Effector CD8-positive, alpha-beta T cell (primary cell): ENCODE results near the gene LIN9.

Source experiments
- DNase-seq: peaks from one replicate; lab custom pipeline; 2025; lab: John Stamatoyannopoulos, UW

Gene LIN9

DNA sequence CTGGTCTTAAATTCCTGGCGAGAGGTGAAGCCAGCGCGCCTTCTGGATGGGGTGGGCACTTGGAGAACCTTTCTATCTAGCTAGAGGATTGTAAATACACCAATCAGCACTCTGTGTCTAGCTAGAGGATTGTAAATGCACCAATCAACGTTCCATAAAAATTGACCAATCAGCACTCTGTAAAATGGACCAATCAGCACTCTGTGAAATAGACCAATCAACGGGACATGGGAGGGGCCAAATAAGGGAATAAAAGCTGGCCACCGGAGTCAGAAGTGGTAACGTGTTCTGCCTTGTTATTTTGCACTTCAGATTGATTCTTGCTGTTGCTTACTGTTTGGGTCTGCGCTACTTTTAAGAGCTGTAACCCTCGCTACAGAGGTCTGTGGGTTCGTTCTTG, 12.0 kb upstream of the LIN9 start:
- no peak for DNase-seq

DNA sequence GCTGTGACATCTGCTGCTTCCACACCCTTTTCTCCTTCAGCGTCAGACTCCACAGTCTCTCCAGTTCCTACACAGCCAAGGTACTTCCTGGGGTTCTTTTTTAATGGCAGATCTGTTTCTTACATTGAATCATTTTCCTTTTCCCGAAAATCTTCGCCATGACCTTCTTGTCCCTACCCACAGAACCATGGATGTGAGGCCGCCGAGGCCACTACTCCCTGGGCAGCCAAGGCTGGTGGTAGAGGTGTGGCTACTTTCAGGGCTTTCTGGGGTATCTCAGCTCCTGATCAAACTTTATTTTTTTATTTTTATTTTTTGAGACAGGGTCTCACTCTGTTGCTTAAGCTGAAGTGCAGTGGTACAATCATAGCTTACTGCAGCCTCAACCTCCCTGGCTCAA, 9.5 kb upstream of the LIN9 start:
- no peak for DNase-seq

GRCh38 chr1:226314055-226314454, 5.1 kb upstream of the LIN9 start:
- no peak for DNase-seq

GRCh38 chr1:226312065-226312464, 3.1 kb upstream of the LIN9 start:
- no peak for DNase-seq

DNA sequence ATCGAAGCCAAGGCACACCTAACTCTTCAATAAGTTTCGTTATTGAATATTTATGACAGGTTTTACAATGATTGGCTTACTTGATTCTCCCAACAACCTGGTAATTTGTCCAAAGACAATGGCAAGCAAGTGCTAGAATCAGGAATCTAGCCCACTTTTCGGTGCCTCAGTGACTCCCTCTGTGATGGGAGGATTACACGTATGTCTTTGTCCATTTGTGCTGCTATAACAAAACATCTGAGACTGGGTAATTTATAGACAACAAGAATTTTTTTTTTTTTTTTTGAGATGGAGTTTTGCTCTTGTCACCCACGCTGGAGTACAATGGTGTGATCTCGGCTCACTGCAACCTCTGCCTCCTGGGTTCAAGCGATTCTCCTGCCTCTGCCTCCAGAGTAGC, 2.4 kb upstream of the LIN9 start:
- no peak for DNase-seq

GRCh38 chr1:226310637-226311195, 1.8 kb upstream of the LIN9 start:
- no peak for DNase-seq

- DNase-seq = no peak
Measured at GRCh38 chr1:226310245-226310540, 1.2 kb upstream of the LIN9 start.

DNA sequence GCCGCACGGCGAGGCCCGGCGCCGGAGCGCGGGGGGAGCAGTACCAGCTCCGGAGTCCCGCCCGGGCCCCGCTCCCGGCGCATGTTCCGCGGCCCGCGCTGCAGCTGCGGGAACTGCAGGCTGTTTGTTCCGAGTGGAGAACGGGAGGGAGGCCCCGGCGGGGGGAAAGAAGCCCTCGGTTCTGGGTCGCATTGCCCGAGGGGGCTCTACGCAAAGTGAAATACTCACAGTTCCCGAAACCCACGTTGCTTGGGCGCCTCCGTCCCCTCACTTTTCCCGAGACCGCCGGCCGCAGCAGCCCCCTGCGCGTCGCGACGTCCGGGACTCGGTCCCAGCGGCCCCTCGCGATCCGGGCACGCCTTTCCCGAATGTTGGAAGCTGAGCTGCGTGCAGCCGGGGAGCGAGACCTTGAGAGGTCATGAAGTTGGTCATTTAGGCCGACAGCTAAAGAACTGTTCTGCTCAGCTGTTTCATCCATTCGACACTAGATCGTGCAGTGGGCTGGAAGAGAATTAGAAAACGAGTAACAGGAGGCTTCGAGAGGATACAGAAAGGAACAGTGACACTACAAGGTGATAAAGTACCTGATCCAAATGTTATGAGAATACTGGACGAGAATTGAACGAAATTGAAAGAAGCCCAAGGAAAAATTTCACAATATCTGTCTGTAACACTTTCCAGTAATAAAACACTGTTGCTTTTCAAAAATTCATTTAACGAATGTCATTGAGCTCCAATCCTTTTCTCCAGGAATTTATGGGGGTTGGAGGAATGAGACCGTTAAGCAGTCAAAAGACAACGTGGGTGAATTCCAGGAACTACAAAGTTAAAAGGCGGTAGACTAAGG, 657 bp upstream of the LIN9 start:
- DNase-seq = peak; percentile 52

DNA sequence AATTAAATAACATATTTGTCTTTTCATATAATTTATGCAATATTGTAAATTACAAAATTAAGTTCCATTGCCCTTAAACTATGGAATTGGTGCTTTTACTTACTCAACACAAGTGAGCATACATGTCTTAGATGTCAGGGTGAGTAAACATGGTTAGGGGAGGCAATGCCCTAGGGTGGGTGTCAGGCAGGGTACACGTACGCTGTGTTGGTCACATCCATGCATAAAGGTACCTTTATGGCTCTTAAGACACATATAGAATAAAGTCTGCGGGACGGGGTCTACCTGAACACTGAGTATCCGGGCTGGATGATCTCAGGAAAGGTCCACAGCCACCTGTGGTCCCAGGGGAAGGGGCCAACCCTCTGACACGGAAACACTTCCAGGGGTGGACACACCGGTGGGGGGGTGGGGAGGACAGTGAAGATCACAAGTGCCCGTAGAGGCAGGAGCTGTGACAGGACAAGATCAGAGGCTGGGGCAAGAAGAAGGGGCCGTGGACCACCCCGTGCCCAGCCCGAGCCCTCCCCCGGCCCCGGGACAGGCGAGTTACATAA, 720 bp downstream of the LIN9 start:
- no peak for DNase-seq

DNA sequence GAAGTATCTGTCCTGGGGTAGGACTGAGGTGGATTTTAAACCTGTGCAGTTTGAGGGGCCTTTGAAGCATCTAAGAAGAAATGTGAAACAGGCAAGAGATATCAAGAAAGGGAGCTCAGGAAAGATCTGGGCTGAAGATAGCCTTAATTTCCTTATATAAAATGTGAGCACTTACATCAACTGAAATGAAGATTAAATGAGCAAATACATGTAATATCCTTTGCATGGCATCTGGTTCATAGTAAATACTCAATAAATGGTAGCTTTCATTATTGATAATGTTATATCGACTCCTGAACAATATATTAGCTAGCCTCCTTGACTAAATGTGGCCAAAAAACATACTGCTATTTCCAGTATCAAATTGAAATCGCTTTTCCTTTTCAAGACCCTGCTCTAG, 2.5 kb downstream of the LIN9 start:
- no peak for DNase-seq

DNA sequence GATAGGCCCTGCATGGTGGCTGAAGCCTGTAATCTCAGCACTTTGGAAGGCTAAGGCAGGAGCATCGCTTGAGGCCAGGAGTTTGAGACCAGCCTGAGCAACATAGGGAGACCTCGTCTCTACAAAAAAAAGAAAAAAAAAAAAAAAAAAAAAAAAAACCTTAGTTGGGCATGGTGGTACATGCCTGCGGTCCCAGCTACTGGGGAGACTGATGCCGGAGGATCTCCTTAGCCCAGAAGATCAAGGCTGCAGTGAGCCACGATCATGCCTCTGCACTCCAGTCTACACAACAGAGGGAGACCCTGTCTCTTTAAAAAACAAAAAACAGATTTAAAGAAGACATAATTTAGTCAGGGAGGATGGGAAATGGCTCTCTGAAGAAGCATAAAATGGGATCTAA, 3.8 kb downstream of the LIN9 start:
- no peak for DNase-seq

DNA sequence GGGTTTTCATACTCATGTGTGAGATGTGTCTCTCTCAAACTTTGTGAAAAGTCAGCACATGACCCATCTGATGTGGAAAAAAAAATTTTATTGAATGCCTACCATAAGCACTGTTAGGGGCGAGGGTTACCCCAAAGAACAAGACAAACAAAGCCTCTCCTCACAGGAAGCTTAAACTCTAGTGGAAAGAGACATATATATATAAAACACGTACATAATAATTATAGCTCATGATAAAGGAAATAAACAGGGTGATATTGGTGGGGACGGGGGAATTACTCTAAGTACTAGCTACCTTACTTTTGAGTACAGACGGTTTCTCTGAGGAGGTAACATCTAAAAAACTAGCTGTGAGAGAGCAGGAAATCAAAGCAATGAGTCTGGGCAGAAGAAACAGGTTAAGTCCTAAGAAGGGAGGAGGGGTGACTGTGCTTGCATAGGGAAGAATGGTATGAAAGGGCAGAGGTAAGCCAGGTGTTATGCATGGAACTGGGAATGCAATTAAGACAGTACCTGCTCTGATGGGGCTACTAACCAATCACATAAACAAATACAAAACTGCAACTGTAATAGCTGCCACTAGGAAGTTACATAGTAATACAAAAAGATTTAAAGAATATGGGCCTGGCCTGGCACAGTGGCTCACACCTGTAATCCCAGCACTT, 4.5 kb downstream of the LIN9 start:
- no peak for DNase-seq

DNA sequence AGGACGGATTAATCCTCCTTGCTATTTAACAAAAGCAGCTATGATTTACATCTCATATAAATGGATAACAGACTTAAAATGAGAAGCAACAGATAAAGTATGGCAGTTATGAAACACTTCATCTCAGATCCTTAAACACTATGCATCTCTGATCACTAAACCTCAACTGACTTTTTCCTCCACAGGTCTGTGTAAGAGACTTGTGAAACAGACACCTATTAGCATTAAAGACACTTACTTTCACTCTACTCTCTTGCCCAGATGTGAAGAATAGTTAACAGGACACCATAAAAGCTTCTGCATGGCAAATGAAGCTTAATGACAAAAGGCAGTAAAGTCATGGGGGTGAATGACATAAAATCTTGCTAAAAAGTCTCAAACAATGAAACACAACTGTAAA, 6.2 kb downstream of the LIN9 start:
- no peak for DNase-seq

DNA sequence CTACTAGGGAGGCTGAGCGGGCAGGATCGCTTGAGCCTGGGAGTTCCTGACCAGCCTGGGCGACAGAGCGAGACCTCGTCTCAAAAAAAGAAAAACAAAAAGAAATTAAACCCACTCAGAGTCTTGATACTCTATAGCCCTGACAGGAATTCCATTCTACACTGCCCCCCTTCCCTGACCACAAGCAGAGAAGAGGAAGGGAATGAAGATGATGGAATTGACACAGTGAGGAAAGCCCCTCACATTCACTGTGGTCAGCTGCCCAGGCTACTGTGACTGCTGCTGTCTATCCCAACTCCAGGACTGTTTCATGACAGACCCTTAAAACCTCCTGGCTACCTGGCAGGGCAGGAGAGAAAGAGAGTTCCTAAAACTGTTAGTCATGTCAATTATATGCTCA, 12.1 kb downstream of the LIN9 start:
- DNase-seq = no peak

DNA sequence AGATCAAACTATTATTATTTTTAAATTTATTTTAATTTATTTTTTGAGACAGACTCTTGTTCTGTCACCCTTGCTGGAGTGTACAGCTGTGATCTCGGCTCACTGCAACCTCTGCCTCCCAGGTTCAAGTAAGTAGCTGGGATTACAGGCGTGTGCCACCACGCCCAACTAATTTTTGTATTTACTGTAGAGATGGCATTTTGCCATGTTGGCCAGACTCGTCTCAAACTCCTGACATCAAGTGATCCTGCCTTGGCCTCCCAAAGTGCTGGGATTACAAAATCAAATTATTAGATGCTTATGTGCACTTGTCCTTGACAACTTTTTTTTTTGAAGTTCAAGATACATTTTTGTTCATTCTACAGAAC, 15.4 kb downstream of the LIN9 start:
- no peak for DNase-seq

DNA sequence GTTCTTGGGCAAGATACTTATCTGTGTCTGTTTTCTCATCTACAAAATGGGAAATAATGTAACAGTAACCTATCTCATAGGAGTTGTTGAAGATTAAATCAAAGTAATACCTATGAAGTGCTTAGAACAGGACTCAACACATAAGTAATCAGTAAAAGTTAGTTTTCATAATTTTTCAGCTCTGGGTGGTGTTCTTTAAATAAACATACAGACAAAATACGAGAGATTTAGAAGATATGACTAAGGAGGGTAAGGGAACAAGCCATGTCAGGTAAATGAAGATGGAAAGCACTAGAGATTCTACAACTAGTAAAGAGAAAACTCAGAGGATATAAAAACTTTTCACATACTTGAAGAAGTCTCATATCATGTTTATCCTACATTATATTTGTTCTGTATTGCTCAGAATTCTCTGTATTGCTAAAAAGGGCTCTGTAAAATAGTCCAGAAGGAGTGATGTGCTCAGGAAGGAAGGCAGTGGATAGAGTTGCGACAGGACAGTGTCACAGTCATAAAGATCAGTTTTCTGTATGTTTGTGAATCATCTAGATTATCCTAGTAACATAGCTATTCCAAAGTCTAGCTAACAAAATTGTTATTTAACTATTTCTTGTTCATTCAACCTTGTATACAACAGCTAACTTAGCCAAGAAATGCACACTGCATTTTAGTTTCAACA, 16.0 kb downstream of the LIN9 start:
- no peak for DNase-seq

GRCh38 chr1:226287587-226287986, 21.4 kb downstream of the LIN9 start:
- DNase-seq = no peak

DNA sequence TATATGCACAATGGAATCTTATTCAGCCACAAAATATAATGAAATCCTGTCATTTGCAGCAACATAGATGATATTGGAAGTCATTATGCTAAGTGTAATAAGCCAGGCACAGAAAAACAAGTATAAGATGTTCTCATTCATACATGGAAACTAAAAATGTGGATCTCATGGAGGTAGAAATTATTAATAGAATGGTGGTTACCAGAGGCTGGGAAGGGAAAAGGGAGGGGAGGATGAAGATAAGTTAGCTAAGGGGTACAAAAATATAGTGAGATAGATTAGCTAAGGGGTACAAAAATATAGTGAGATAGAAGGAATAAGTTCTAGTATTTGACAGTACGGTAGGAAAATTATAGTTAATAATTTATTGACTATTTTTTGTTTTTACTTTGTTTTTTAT, 27.9 kb downstream of the LIN9 start:
- no peak for DNase-seq

DNA sequence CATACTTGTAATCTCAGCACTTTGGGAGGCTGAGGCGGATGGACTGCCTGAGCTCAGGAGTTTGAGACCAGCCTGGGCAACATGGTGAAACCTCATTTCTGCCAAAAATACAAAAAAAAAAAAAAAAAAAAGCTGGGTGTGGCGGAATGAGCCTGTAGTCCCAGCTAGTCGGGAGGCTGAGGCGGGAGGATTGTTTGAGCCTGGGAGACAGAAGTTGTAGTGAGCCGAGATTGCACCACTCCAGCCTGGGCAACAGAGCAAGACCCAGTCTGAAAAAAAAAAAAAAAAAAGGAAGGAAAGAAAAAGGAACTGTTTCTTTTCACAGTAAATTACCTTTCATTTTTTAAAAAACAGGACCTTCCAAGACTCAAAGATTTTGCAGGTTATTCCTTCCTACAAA, 29.5 kb downstream of the LIN9 start:
- no peak for DNase-seq

- DNase-seq = no peak
Measured at GRCh38 chr1:226277897-226278296, 31.1 kb downstream of the LIN9 start.

- DNase-seq = no peak
Measured at GRCh38 chr1:226276987-226277386, 32.0 kb downstream of the LIN9 start.

DNA sequence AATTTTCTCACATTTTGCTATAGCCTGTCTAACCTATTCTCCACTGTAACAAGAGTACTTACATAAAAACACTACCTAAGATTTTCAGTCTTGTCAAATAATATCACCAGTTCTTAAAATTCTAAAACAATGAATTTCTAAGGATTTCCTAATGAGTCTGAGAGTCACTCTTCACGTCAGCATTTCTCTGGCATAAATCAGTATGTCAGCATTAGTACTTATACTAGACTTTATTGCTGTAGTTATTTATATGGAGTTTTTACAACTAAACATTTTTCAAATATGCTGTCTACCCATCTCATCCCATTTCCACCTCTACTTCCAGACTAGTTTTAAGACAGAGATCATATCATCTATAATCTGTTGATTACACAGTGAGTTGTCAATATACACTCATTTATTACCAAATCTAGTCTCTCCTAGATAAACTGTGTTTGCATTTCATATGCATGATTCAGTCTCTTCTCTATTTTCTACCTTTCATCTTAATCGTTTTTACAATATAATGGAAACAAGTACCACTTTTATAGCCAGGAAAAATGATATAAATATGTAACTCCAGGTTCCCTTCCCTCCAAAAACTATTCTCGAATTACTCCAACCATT, 32.8 kb downstream of the LIN9 start:
- no peak for DNase-seq
